AG09309 (cell line): ENCODE results near the gene VCP.

Experiments used
- DNase-seq: peaks from one replicate; pipeline ENCODE4 v3.0.0-alpha.2; 2010; ENCODE audit warnings: low read depth
- H3K4me3 ChIP-seq: 2 replicates; pipeline ENCODE4 v1.5.1; 2011; ENCODE audit warnings: mild to moderate bottlenecking, low read depth, low read length, moderate library complexity; ENCODE audit not compliant: control insufficient read depth
- CTCF ChIP-seq: IDR thresholded peaks from 2 replicates; pipeline ENCODE4 v1.5.1; 2011; ENCODE audit warnings: mild to moderate bottlenecking, low read depth, low read length, inconsistent platforms; ENCODE audit not compliant: insufficient read depth, control insufficient read depth; ENCODE audit errors: missing control alignments

The VCP gene

GRCh38 chr9:35085078-35085477, 12.7 kb upstream of the VCP start:
- DNase-seq, result no peak
- H3K4me3 ChIP-seq, result no peak overlapping the region
- TF ChIP-seq CTCF, result no peak

- no peak for TF ChIP-seq CTCF
Measured at GRCh38 chr9:35079426-35080341, 7.3 kb upstream of the VCP start, which contains the start of gene FANCG. Gene FANCG (minus strand): TSS chr9:35079942. CDS start chr9:35079524, 418 bp downstream.

GRCh38 chr9:35079041-35079425, 6.6 kb upstream of the VCP start:
- no peak for TF ChIP-seq CTCF
- H3K4me3 ChIP-seq, result peak overlapping the region; percentile 96
- no peak for DNase-seq

More at GRCh38 chr9:35079426-35080341, 7.3 kb upstream of the VCP start, which contains the start of gene FANCG:
- DNase-seq, result peak; percentile 66
- peak within 1 kb of the TSS; percentile 96 for H3K4me3 ChIP-seq

- peak overlapping the region; percentile 96 for H3K4me3 ChIP-seq
- TF ChIP-seq CTCF, result no peak
Measured at GRCh38 chr9:35078066-35078465, 5.6 kb upstream of the VCP start.

GRCh38 chr9:35076848-35077247, 4.4 kb upstream of the VCP start:
- TF ChIP-seq CTCF, result no peak
- no peak overlapping the region for H3K4me3 ChIP-seq
- DNase-seq, result no peak

More at GRCh38 chr9:35078066-35078465, 5.6 kb upstream of the VCP start:
- DNase-seq, result no peak

GRCh38 chr9:35075358-35075757, 2.9 kb upstream of the VCP start:
- no peak overlapping the region for H3K4me3 ChIP-seq
- DNase-seq, result no peak
- no peak for TF ChIP-seq CTCF
